PC-3 (cell line): ENCODE data around the gene CYRIA.

Source experiments
- EZH2 ChIP-seq: fragments of 300-600 bp; sonication (generic); IDR thresholded peaks from one replicate; pipeline ENCODE4 v1.6.1; 2017; ENCODE audit warnings: antibody characterized with exemption, mild to moderate bottlenecking, low read length; ENCODE audit not compliant: unreplicated experiment
- TF ChIP-seq, protein P1 (sequence below): fragments of 300-600 bp; sonication (generic); conservative IDR thresholded peaks from 2 replicates; pipeline ENCODE4 v1.5.1; 2017; ENCODE audit warnings: antibody characterized with exemption, low read depth, mild to moderate bottlenecking, low read length

DNA sequence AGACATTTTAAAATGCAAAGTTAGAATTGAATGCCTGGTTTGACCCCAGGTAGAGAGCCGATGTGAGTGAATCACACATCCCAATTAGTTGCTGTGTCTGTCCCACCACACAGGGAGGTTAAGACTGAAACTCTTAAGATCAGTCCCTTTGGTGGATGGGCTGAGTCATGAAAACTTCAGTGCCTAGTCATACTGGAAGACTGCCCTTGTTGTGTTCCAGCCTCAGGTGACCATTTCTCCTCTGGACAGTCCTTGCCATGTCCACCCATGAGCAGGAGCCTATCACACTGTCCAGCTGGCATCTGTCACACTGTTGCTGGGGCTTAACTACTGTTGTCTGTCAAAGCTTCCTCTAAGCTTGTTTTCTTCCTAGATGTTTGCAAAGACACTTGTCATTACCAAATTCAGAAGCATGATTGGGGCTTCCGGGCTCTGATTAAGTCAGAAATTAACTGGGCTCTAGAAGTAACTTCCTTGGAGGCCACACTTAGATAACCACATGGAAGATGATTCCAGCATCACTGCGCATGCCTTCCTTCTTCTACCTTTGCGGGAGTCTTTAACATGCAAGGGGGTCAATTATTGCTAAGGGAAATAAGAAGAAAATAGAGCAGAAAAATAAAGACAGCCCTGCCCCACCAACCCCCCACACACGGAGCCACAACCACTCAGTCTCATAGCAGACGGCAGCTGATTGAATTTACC, 21.3 kb downstream of the CYRIA start:
- TF ChIP-seq, protein P1, sequence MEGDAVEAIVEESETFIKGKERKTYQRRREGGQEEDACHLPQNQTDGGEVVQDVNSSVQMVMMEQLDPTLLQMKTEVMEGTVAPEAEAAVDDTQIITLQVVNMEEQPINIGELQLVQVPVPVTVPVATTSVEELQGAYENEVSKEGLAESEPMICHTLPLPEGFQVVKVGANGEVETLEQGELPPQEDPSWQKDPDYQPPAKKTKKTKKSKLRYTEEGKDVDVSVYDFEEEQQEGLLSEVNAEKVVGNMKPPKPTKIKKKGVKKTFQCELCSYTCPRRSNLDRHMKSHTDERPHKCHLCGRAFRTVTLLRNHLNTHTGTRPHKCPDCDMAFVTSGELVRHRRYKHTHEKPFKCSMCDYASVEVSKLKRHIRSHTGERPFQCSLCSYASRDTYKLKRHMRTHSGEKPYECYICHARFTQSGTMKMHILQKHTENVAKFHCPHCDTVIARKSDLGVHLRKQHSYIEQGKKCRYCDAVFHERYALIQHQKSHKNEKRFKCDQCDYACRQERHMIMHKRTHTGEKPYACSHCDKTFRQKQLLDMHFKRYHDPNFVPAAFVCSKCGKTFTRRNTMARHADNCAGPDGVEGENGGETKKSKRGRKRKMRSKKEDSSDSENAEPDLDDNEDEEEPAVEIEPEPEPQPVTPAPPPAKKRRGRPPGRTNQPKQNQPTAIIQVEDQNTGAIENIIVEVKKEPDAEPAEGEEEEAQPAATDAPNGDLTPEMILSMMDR = no peak
- no peak for TF ChIP-seq EZH2
